Hepatocyte (in vitro differentiated cells): ENCODE measurements around the gene KRTAP2-2. TPM values are rescaled to one million over a fixed set of nuclear protein-coding genes. Genes with fewer than 3 reads are reported as not detected.
"Not testable (repeated sequence)": the region's sequence is repeated elsewhere in the genome, so short reads cannot be mapped to it uniquely, and the experiment has no call there.

ENCODE experiments used
- DNase-seq: peaks from one replicate; pipeline ENCODE4 v3.0.0-alpha.2; 2016; ENCODE audit warnings: low spot score
- H2AFZ ChIP-seq: fragments of 200-600 bp; sonication (generic); 2 replicates; pipeline ENCODE4 v1.6.0; 2016; ENCODE audit warnings: antibody characterized with exemption, mild to moderate bottlenecking
- H3K27ac ChIP-seq: fragments of 200-600 bp; sonication (generic); 2 replicates; pipeline ENCODE4 v1.5.1; 2016; ENCODE audit warnings: mild to moderate bottlenecking
- H3K27me3 ChIP-seq: fragments of 200-600 bp; sonication (generic); 2 replicates; pipeline ENCODE4 v1.6.1; 2016
- H3K36me3 ChIP-seq: fragments of 200-600 bp; sonication (generic); replicated peaks from 2 replicates; pipeline ENCODE4 v1.5.1; 2016; ENCODE audit warnings: low read depth; ENCODE audit not compliant: insufficient read depth
- H3K4me1 ChIP-seq: fragments of 200-600 bp; sonication (generic); 2 replicates; pipeline ENCODE4 v1.5.1; 2016; ENCODE audit warnings: mild to moderate bottlenecking, moderate library complexity; ENCODE audit not compliant: insufficient read depth
- H3K4me2 ChIP-seq: fragments of 200-600 bp; sonication (generic); 2 replicates; pipeline ENCODE4 v1.6.0; 2016
- H3K4me3 ChIP-seq: fragments of 200-600 bp; sonication (generic); 2 replicates; pipeline ENCODE4 v1.5.1; 2016; ENCODE audit warnings: mild to moderate bottlenecking
- H3K79me2 ChIP-seq: fragments of 200-600 bp; sonication (generic); 2 replicates; pipeline ENCODE4 v1.6.0; 2017; ENCODE audit warnings: mild to moderate bottlenecking
- H3K9me2 ChIP-seq: fragments of 200-600 bp; sonication (generic); replicated peaks from 2 replicates; pipeline ENCODE4 v1.6.0; 2017; ENCODE audit warnings: mild to moderate bottlenecking; ENCODE audit not compliant: insufficient read depth
- H3K9me3 ChIP-seq: fragments of 200-600 bp; sonication (generic); 2 replicates; pipeline ENCODE4 v1.5.1; 2016; ENCODE audit warnings: low read depth, mild to moderate bottlenecking
- H4K20me1 ChIP-seq: fragments of 200-600 bp; sonication (generic); 2 replicates; pipeline ENCODE4 v1.6.0; 2016; ENCODE audit warnings: mild to moderate bottlenecking; ENCODE audit not compliant: insufficient read depth, poor library complexity, severe bottlenecking
- CTCF ChIP-seq: fragments of 200-600 bp; sonication (generic); IDR thresholded peaks from 2 replicates; pipeline ENCODE4 v1.5.1; 2016; ENCODE audit warnings: antibody characterized with exemption, mild to moderate bottlenecking; ENCODE audit not compliant: poor library complexity
- EZH2 ChIP-seq: fragments of 200-600 bp; sonication (generic); IDR thresholded peaks from 2 replicates; pipeline ENCODE4 v1.6.1; 2016; ENCODE audit warnings: antibody characterized with exemption, mild to moderate bottlenecking, borderline replicate concordance
- EZH2phosphoT487 ChIP-seq: fragments of 200-600 bp; sonication (generic); IDR thresholded peaks from one replicate; pipeline ENCODE4 v1.6.1; 2018; ENCODE audit warnings: antibody characterized with exemption, mild to moderate bottlenecking, low read depth, moderate library complexity; ENCODE audit not compliant: unreplicated experiment, severe bottlenecking
- WGBS: methylation state at CpG from one replicate; pipeline ENCODE4 v1.1.6; 2016; ENCODE audit warnings: low lambda C conversion rate; ENCODE audit errors: missing lambda C conversion rate; 5-methylcytosine and 5-hydroxymethylcytosine counted together
- polyA plus RNA-seq: library from polyadenylated mRNA; unstranded; fragments of >200 nt; fragmentation: Nextera tagmentation; extraction: Ambion mirVana; gene quantifications from 2 replicates; pipeline ENCODE4 v1.2.1, GENCODE V29; 2016
- total RNA-seq: library from RNA; depleted of rRNA; stranded (reverse); fragments of >200 nt; gene quantifications from 2 replicates; pipeline ENCODE4 v1.2.3, GENCODE V29; 2014

KRTAP2-2 gene
- total and polyA plus RNA-seq, 2 experiments from 2014 or later, result not detected

- Histone ChIP-seq H4K20me1 (no peaks in the 10 kb centered on the region), H3K27ac (peak overlapping the region; percentile 15), H3K9me2 (no peaks in the 10 kb centered on the region), H2AFZ (no peak overlapping the region), H3K79me2 (no peaks in the 10 kb centered on the region), H3K36me3 (no peaks in the 10 kb centered on the region), H3K4me3 (no peak overlapping the region), H3K9me3 (no peaks in the 10 kb centered on the region), H3K4me2 (no peak overlapping the region), H3K4me1 (peaks cover 11% of the 10 kb centered on the region), H3K27me3 (no peaks in the 10 kb centered on the region)
- 52% methylated on average over 2 of the region's 2 CpGs for WGBS
- DNase-seq, result no peak
- no peak for TF ChIP-seq CTCF
- TF ChIP-seq EZH2phosphoT487, result no peak
- TF ChIP-seq EZH2, result no peak
These were observed 5.9 kb downstream of the KRTAP2-2 start for GRCh38 chr17:41049110-41049509.

GRCh38 chr17:41048441-41048840 is 6.6 kb downstream of the KRTAP2-2 start:
- H3K4me2 ChIP-seq, result no peak overlapping the region
- no peaks in the 10 kb centered on the region for H3K9me2 ChIP-seq
- peak overlapping the region; percentile 15 for H3K27ac ChIP-seq
- peaks cover 11% of the 10 kb centered on the region for H3K4me1 ChIP-seq
- H3K36me3 ChIP-seq, result no peaks in the 10 kb centered on the region
- H4K20me1 ChIP-seq, result no peaks in the 10 kb centered on the region
- 34% methylated on average over 7 of the region's 7 CpGs for WGBS
- no peaks in the 10 kb centered on the region for H3K27me3 ChIP-seq
- TF ChIP-seq EZH2 (no peak), CTCF (no peak), EZH2phosphoT487 (no peak)
- H2AFZ ChIP-seq, result no peak overlapping the region
- no peaks in the 10 kb centered on the region for H3K9me3 ChIP-seq
- H3K79me2 ChIP-seq, result no peaks in the 10 kb centered on the region
- DNase-seq, result no peak
- H3K4me3 ChIP-seq, result no peak overlapping the region

GRCh38 chr17:41046735-41047465 is 8.1 kb downstream of the KRTAP2-2 start, which contains the start of gene KRTAP2-1:
Gene KRTAP2-1, minus strand, starts transcription at chr17:41047316. Its CDS starts 49 bp downstream, at chr17:41047267.
- H2AFZ ChIP-seq, H3K79me2 ChIP-seq, H3K4me3 ChIP-seq, H3K36me3 ChIP-seq, H3K4me2 ChIP-seq, H4K20me1 ChIP-seq, H3K27me3 ChIP-seq, H3K9me3 ChIP-seq, H3K27ac ChIP-seq, DNase-seq, H3K9me2 ChIP-seq: not testable (repeated sequence)
- 81% methylated on average over 9 of the region's 33 CpGs for WGBS
- H3K4me1 ChIP-seq, result peaks cover 11% of the 10 kb centered on the region

GRCh38 chr17:41042953-41043352 is 12.1 kb downstream of the KRTAP2-2 start:
- H3K4me1 ChIP-seq, result peaks cover under 1% of the 10 kb centered on the region
- no peak overlapping the region for H2AFZ ChIP-seq
- DNase-seq, result no peak
- no peaks in the 10 kb centered on the region for H4K20me1 ChIP-seq
- no peaks in the 10 kb centered on the region for H3K36me3 ChIP-seq
- 100% methylated on average over 1 of the region's 1 CpG for WGBS
- no peaks in the 10 kb centered on the region for H3K9me3 ChIP-seq
- H3K4me2 ChIP-seq, result no peak overlapping the region
- H3K27ac ChIP-seq, result no peak overlapping the region
- no peaks in the 10 kb centered on the region for H3K9me2 ChIP-seq
- H3K4me3 ChIP-seq, result no peak overlapping the region
- no peaks in the 10 kb centered on the region for H3K27me3 ChIP-seq
- no peaks in the 10 kb centered on the region for H3K79me2 ChIP-seq
- TF ChIP-seq EZH2phosphoT487 (no peak), EZH2 (no peak), CTCF (no peak)

- not testable (repeated sequence) for H3K4me3 ChIP-seq, H3K9me3 ChIP-seq, H3K4me2 ChIP-seq, H3K4me1 ChIP-seq, H2AFZ ChIP-seq, H3K9me2 ChIP-seq, H3K27me3 ChIP-seq, DNase-seq, H3K36me3 ChIP-seq, H4K20me1 ChIP-seq, H3K27ac ChIP-seq, H3K79me2 ChIP-seq
- 90% methylated on average over 14 of the region's 14 CpGs for WGBS
These were observed 14.1 kb downstream of the KRTAP2-2 start, which contains the start of gene KRTAP1-1 for GRCh38 chr17:41040783-41041571. Gene KRTAP1-1, minus strand, starts transcription at chr17:41041450. Its CDS starts 53 bp downstream, at chr17:41041397.
